ENCODE results near the gene NDUFB6. TPM values are rescaled to one million over a fixed set of nuclear protein-coding genes. Genes with fewer than 3 reads are reported as not detected.
"Not testable (repeated sequence)": the region's sequence is repeated elsewhere in the genome, so short reads cannot be mapped to it uniquely, and the experiment has no call there.

NDUFB6 gene
- total RNA-seq: 25.8 and 34.4 TPM in 2 replicates

GRCh38 chr9:32572900-32573523, at the start of gene NDUFB6:
Gene NDUFB6 (minus strand): TSS chr9:32573159. CDS start chr9:32573060, 99 bp downstream.
- TF ChIP-seq CTCF (IDR thresholded peaks at IDR 0.05): no peak
- ChIA-PET CTCF (interaction anchor here (0.8 to 12.2 kb wide), 13 partner anchors 19 to 426 kb away, joined by 3 to 440 read pairs (median 4); partner anchors contain the start of genes ACO1, RIGI and TOPORS), POLR2A (interaction anchor here (1.0 to 2.8 kb wide), 7 partner anchors 15 to 452 kb away, joined by 3 to 36 read pairs (median 7); partner anchors contain the start of genes ACO1, DNAJA1, RIGI and SMIM27)
- H3K36me3 Mint-ChIP-seq (ENCODE audit: low read depth): peaks cover 24% of the 10 kb centered on the region
- H3K27me3 Mint-ChIP-seq: no peaks in the 10 kb centered on the region
- H3K9me3 Mint-ChIP-seq: no peaks in the 10 kb centered on the region
- DNase-seq (peak; percentile 90), ATAC-seq (ENCODE audit: low read depth) (peak; percentile 85)
- peak within 1 kb of the TSS; percentile 99 for H3K4me3 Mint-ChIP-seq
- H3K4me1 Mint-ChIP-seq: peaks cover 21% of the 10 kb centered on the region
- H3K27ac Mint-ChIP-seq: peak within 1 kb of the TSS; percentile 94
- intact Hi-C loops (cut with micrococcal nuclease): loop anchor here (1.0 to 5.0 kb wide), 8 partner anchors 10 to 654 kb away; partner anchors contain the start of genes ACO1, APTX and RIGI

DNA sequence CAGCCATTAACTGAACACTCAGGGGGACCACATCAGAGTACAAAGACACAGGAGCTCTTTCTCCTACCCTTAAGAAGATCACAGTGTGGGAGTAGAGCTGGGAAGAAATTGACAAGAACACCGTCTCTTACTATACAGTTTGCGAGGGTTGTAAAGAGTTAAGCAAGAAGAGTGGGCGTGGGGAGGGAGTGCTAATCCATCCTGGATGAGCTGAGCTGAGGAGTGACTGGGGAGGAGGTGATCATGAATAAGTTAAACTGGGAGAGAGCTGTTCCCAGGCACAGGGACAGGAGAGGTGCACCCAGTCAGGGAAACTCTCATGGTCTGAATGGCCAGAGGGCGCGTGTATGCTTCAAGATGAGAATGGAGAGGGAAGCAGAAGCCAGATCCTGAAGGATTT, 45.3 kb upstream of the NDUFB6 start:
- intact Hi-C loops (cut with micrococcal nuclease): no loop called here
- Mint-ChIP-seq H3K9me3 (no peaks in the 10 kb centered on the region), H3K27me3 (peaks cover 21% of the 10 kb centered on the region), H3K4me3 (no peak overlapping the region), H3K27ac (no peak overlapping the region), H3K36me3 (ENCODE audit: low read depth) (no peaks in the 10 kb centered on the region), H3K4me1 (no peaks in the 10 kb centered on the region)
- CTCF ChIA-PET: no interaction called here
- ATAC-seq (ENCODE audit: low read depth): no peak
- no peak for TF ChIP-seq CTCF (IDR thresholded peaks at IDR 0.05)
- DNase-seq: no peak
- POLR2A ChIA-PET: no interaction called here

GRCh38 chr9:32606811-32607210, 33.9 kb upstream of the NDUFB6 start:
- no peak overlapping the region for H3K27ac Mint-ChIP-seq
- no peak for TF ChIP-seq CTCF (IDR thresholded peaks at IDR 0.05)
- no peak overlapping the region for H3K4me3 Mint-ChIP-seq
- peaks cover 14% of the 10 kb centered on the region for H3K4me1 Mint-ChIP-seq
- no peaks in the 10 kb centered on the region for H3K36me3 Mint-ChIP-seq (ENCODE audit: low read depth)
- no peaks in the 10 kb centered on the region for H3K27me3 Mint-ChIP-seq
- H3K9me3 Mint-ChIP-seq: peaks cover 12% of the 10 kb centered on the region
- ChIA-PET CTCF (no interaction called here), POLR2A (no interaction called here)
- DNase-seq (no peak), ATAC-seq (ENCODE audit: low read depth) (no peak)
- intact Hi-C loops (cut with micrococcal nuclease): no loop called here

- intact Hi-C loops (cut with micrococcal nuclease): no loop called here
- peaks cover 2% of the 10 kb centered on the region for H3K27me3 Mint-ChIP-seq
- ATAC-seq (ENCODE audit: low read depth): peak; percentile 78
- no peak for DNase-seq
- H3K36me3 Mint-ChIP-seq (ENCODE audit: low read depth): no peaks in the 10 kb centered on the region
- H3K4me3 Mint-ChIP-seq: no peak overlapping the region
- H3K4me1 Mint-ChIP-seq: peaks cover 16% of the 10 kb centered on the region
- no peak for TF ChIP-seq CTCF (IDR thresholded peaks at IDR 0.05)
- no peak overlapping the region for H3K27ac Mint-ChIP-seq
- ChIA-PET POLR2A (no interaction called here), CTCF (interaction anchor here (0.6 kb wide), 1 partner anchor 24 kb away, joined by 3 read pairs; no protein-coding TSS in a partner anchor)
- H3K9me3 Mint-ChIP-seq: peaks cover 12% of the 10 kb centered on the region
These were observed 31.2 kb upstream of the NDUFB6 start for GRCh38 chr9:32603914-32604852.

- intact Hi-C loops (cut with micrococcal nuclease); H3K9me3 Mint-ChIP-seq; H3K27me3 Mint-ChIP-seq; ATAC-seq (ENCODE audit: low read depth); H3K4me3 Mint-ChIP-seq; H3K36me3 Mint-ChIP-seq (ENCODE audit: low read depth); CTCF ChIA-PET; H3K27ac Mint-ChIP-seq; POLR2A ChIA-PET; DNase-seq: not testable (repeated sequence)
- peaks cover 12% of the 10 kb centered on the region for H3K4me1 Mint-ChIP-seq
These were observed 26.1 kb upstream of the NDUFB6 start for GRCh38 chr9:32599021-32599420.
